ENCODE measurements around the gene KIF14. TPM values are rescaled to one million over a fixed set of nuclear protein-coding genes. Genes with fewer than 3 reads are reported as not detected.

Gene KIF14
- total RNA-seq, 4 donors from 2014 or later: 0.03 to 0.19 (median 0.07) TPM

DNA sequence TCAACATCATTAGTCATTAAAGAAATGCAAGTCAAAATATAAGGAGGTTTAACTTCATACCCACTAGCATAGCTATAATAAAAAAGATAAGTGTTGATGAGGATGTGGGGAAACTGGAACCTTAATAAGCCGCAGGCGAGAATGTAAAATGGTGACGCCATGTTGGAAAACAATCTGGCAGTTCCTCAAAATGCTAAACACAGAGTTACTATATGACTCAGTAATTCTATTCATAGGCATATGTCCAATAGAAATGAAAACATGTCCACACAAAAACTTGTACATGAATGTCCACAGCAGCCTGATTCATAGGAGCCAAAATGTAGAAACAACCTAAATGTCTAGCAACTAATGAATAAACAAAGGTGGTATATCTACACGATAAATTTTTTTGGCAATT lies 26.0 kb upstream of the KIF14 start:
- Histone ChIP-seq H3K27ac (no peak overlapping the region), H3K4me3 (no peak overlapping the region), H3K4me1 (no peaks in the 10 kb centered on the region), H3K27me3 (no peaks in the 10 kb centered on the region), H3K36me3 (peaks cover 0 to 39% of the 10 kb centered on the region in 2 donors), H3K9me3 (no peaks in the 10 kb centered on the region)
- DNase-seq: no peak
- TF ChIP-seq, protein P1, sequence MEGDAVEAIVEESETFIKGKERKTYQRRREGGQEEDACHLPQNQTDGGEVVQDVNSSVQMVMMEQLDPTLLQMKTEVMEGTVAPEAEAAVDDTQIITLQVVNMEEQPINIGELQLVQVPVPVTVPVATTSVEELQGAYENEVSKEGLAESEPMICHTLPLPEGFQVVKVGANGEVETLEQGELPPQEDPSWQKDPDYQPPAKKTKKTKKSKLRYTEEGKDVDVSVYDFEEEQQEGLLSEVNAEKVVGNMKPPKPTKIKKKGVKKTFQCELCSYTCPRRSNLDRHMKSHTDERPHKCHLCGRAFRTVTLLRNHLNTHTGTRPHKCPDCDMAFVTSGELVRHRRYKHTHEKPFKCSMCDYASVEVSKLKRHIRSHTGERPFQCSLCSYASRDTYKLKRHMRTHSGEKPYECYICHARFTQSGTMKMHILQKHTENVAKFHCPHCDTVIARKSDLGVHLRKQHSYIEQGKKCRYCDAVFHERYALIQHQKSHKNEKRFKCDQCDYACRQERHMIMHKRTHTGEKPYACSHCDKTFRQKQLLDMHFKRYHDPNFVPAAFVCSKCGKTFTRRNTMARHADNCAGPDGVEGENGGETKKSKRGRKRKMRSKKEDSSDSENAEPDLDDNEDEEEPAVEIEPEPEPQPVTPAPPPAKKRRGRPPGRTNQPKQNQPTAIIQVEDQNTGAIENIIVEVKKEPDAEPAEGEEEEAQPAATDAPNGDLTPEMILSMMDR (IDR thresholded peaks at IDR 0.05 in 4 of 5, conservative IDR thresholded peaks at IDR 0.05 in 1 of 5): no peak
- TF ChIP-seq POLR2A (IDR thresholded peaks at IDR 0.05): no peak
- in situ Hi-C loops (cut with MboI; ENCODE audit: low sequenced_read_pairs in 4 of 4): no loop called here
- ATAC-seq: no peak
- intact Hi-C loops (cut with DNase I; ENCODE audit: low total_unique reads): no loop called here

DNA sequence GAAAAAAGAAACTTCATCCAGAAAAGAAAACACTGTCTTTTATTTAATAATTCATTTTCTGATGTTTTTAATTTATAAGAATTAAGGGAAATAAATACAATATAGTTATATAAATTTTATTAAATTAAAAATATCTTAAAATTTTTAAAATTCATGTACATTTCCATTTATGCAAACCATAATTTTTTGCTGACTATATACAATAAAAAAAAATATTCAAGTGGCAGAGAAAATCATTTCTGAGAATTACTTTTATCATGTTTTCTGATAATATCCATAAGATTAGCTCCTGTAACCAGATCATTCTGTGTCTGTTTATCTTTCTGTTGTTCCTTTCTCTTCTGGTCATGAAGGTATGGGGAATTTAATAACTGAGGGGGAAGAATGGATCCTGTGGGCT lies 23.5 kb upstream of the KIF14 start:
- peaks cover 12% of the 10 kb centered on the region in 2 donors for H3K4me1 ChIP-seq
- in situ Hi-C loops (cut with MboI; ENCODE audit: low sequenced_read_pairs in 4 of 4): no loop called here
- ATAC-seq (no peak), DNase-seq (no peak)
- peaks cover 0 to 32% of the 10 kb centered on the region in 2 donors for H3K36me3 ChIP-seq
- H3K27me3 ChIP-seq: no peaks in the 10 kb centered on the region
- no peak overlapping the region for H3K27ac ChIP-seq
- TF ChIP-seq, protein P1 (IDR thresholded peaks at IDR 0.05 in 4 of 5, conservative IDR thresholded peaks at IDR 0.05 in 1 of 5): no peak
- TF ChIP-seq POLR2A (IDR thresholded peaks at IDR 0.05): no peak
- no peak overlapping the region for H3K4me3 ChIP-seq
- intact Hi-C loops (cut with DNase I; ENCODE audit: low total_unique reads): no loop called here
- H3K9me3 ChIP-seq: no peaks in the 10 kb centered on the region

DNA sequence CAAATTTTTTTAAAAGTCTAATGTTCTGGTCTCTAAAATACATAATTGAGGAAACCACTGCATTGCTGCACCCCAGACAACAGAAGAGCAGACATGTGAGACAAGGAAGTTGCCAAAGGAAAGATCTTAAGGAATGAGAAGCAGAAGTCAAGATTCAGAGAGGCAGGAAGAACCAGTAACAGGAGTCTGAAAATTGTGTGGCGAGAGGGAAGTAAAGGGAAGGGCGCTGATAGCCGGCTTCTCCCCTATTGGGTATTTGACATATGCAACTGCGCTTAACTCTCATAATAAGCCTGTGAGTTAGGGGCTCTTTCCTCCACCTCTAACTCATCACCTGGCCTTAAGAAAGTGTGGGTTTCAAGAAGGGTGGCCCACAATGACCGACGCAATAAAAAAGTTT lies 21.9 kb upstream of the KIF14 start:
- Histone ChIP-seq H3K9me3 (no peaks in the 10 kb centered on the region), H3K27ac (no peak overlapping the region), H3K4me3 (no peak overlapping the region), H3K4me1 (peaks cover 12% of the 10 kb centered on the region in 2 donors), H3K36me3 (peaks cover 0 to 16% of the 10 kb centered on the region in 2 donors), H3K27me3 (no peaks in the 10 kb centered on the region)
- TF ChIP-seq, protein P1 (IDR thresholded peaks at IDR 0.05 in 4 of 5, conservative IDR thresholded peaks at IDR 0.05 in 1 of 5): no peak
- TF ChIP-seq POLR2A (IDR thresholded peaks at IDR 0.05): no peak
- intact Hi-C loops (cut with DNase I; ENCODE audit: low total_unique reads): no loop called here
- ATAC-seq (no peak), DNase-seq (no peak)
- in situ Hi-C loops (cut with MboI; ENCODE audit: low sequenced_read_pairs in 4 of 4): no loop called here

DNA sequence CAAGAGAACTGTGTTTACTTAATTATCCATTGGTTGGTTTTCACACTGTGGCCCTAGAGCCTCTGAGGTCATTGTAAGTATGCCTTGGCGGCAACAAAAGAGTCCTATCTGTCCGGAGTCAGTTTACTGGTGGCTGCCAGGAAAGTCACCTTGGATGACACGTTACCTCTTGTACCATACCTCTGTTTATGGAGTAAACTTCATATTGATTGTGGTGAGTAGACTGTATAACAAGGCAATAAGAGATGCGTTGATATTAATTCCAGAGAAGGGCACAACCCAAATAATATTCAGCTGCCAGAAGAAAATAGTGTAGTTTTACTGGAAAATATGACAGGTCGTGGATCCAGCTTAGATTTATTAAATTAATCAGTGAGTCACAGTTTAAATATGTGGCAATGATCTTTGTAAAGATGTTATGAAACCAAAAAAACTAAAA lies 20.4 kb upstream of the KIF14 start:
- peaks cover 12% of the 10 kb centered on the region in 2 donors for H3K4me1 ChIP-seq
- no peak overlapping the region for H3K27ac ChIP-seq
- peaks cover 0 to 1% of the 10 kb centered on the region in 2 donors for H3K36me3 ChIP-seq
- H3K9me3 ChIP-seq: no peaks in the 10 kb centered on the region
- intact Hi-C loops (cut with DNase I; ENCODE audit: low total_unique reads) (no loop called here), in situ Hi-C loops (cut with MboI; ENCODE audit: low sequenced_read_pairs in 4 of 4) (no loop called here)
- TF ChIP-seq POLR2A (IDR thresholded peaks at IDR 0.05): no peak
- TF ChIP-seq, protein P1 (IDR thresholded peaks at IDR 0.05 in 4 of 5, conservative IDR thresholded peaks at IDR 0.05 in 1 of 5): no peak
- DNase-seq: no peak
- no peak overlapping the region for H3K4me3 ChIP-seq
- no peaks in the 10 kb centered on the region for H3K27me3 ChIP-seq
- peak in 1 of 2 donors; percentile 46 for ATAC-seq

DNA sequence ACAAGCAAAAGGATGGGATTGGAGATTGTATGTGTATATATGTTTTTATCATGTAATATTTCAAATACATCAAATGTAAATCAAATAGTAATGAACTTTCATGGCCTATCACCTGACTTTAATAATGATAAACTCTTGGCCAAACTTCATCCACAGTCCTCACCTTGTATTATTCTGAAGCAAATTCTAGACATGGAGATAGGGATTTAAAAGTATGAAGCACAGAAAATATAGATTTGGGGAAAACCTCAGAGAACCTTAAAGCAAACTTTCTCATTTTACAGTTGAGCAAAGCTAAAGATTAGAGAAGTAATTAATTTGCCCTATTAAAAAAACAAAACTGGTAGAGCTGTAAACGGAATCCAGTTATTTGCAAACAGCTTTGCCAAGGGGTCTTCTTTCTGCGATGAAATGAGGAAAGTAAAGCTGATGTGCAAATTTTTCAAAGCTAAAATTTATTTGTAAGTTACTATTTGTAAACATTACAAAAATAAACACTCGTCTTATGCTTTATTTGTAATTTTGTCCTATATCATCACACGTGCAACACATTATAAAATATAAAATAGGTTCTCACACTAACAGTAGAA lies 19.9 kb upstream of the KIF14 start:
- peaks cover 12% of the 10 kb centered on the region in 2 donors for H3K4me1 ChIP-seq
- TF ChIP-seq, protein P1 (IDR thresholded peaks at IDR 0.05 in 4 of 5, conservative IDR thresholded peaks at IDR 0.05 in 1 of 5): no peak
- no peak for TF ChIP-seq POLR2A (IDR thresholded peaks at IDR 0.05)
- DNase-seq: no peak
- in situ Hi-C loops (cut with MboI; ENCODE audit: low sequenced_read_pairs in 4 of 4) (no loop called here), intact Hi-C loops (cut with DNase I; ENCODE audit: low total_unique reads) (no loop called here)
- no peaks in the 10 kb centered on the region for H3K9me3 ChIP-seq
- H3K27me3 ChIP-seq: no peaks in the 10 kb centered on the region
- no peak overlapping the region for H3K27ac ChIP-seq
- no peak overlapping the region for H3K4me3 ChIP-seq
- no peaks in the 10 kb centered on the region for H3K36me3 ChIP-seq
- ATAC-seq: no peak
